NB4 (cell line): ENCODE results near the gene HS6ST3.

ENCODE experiments used
- DNase-seq: peaks from one replicate; pipeline ENCODE4 v3.0.0; 2010; ENCODE audit warnings: low read depth
- H3K4me3 ChIP-seq: one replicate; pipeline ENCODE4 v1.5.1; 2011; ENCODE audit warnings: mild to moderate bottlenecking, low read depth, low read length, moderate library complexity
- CTCF ChIP-seq: IDR thresholded peaks from one replicate; pipeline ENCODE4 v1.5.1; 2012; ENCODE audit warnings: low read depth, low read length
- MAX ChIP-seq: IDR thresholded peaks from 2 replicates; pipeline ENCODE4 v1.6.1; 2011; ENCODE audit warnings: low read depth, low read length
- MYC ChIP-seq: IDR thresholded peaks from 2 replicates; pipeline ENCODE4 v1.6.1; 2011; ENCODE audit warnings: low read depth, low read length
- POLR2A ChIP-seq: IDR thresholded peaks from 2 replicates; pipeline ENCODE4 v1.6.1; 2011; ENCODE audit warnings: mild to moderate bottlenecking; ENCODE audit not compliant: insufficient read length; ENCODE audit errors: extremely low read depth

HS6ST3 gene

GRCh38 chr13:96185818-96186217, 95.9 kb downstream of the HS6ST3 start:
- no peak for TF ChIP-seq MAX
- TF ChIP-seq CTCF: no peak
- TF ChIP-seq MYC: no peak
- no peak for TF ChIP-seq POLR2A
- no peak for DNase-seq
- no peak overlapping the region for H3K4me3 ChIP-seq

GRCh38 chr13:96191367-96191766, 101.5 kb downstream of the HS6ST3 start:
- TF ChIP-seq MYC (no peak), MAX (no peak), CTCF (no peak), POLR2A (no peak)
- no peak overlapping the region for H3K4me3 ChIP-seq
- DNase-seq: no peak

- H3K4me3 ChIP-seq: no peak overlapping the region
- TF ChIP-seq CTCF (no peak), MAX (no peak), POLR2A (no peak), MYC (no peak)
- no peak for DNase-seq
Observed at GRCh38 chr13:96193728-96194310, 103.9 kb downstream of the HS6ST3 start.

- H3K4me3 ChIP-seq: no peak overlapping the region
- TF ChIP-seq MYC (no peak), MAX (no peak), CTCF (no peak), POLR2A (no peak)
- DNase-seq: no peak
Observed at GRCh38 chr13:96198038-96198437, 108.1 kb downstream of the HS6ST3 start.

GRCh38 chr13:96199315-96199714, 109.4 kb downstream of the HS6ST3 start:
- no peak overlapping the region for H3K4me3 ChIP-seq
- TF ChIP-seq MAX (no peak), CTCF (no peak), MYC (no peak), POLR2A (no peak)
- DNase-seq: no peak

- no peak for TF ChIP-seq MYC
- no peak for TF ChIP-seq MAX
- TF ChIP-seq POLR2A: no peak
- TF ChIP-seq CTCF: no peak
- no peak for DNase-seq
- H3K4me3 ChIP-seq: no peak overlapping the region
Observed at GRCh38 chr13:96200810-96201209, 110.9 kb downstream of the HS6ST3 start.
